Mucosa of rectum (tissue), 2 donors: ENCODE data around the gene ACAD10.
A peak's percentile ranks its signal among the peaks of the same experiment; 100 is the strongest.

Source experiments
- H3K27ac ChIP-seq, 2 donors: one replicate each; pipeline ENCODE4 v1.7.0; 2013; ENCODE audit warnings: inconsistent platforms in 2 of 2, low read depth in 2 of 2, low read length in 2 of 2
- H3K27me3 ChIP-seq, 2 donors: one replicate each; pipeline ENCODE4 v1.7.0; 2013; ENCODE audit warnings: low read length in 2 of 2; ENCODE audit not compliant: control insufficient read depth in 2 of 2, insufficient read depth in 2 of 2
- H3K36me3 ChIP-seq, 2 donors: one replicate each; pipeline ENCODE4 v1.7.0; 2013; ENCODE audit warnings: low read length in 2 of 2; ENCODE audit not compliant: control insufficient read depth in 2 of 2, insufficient read depth in 2 of 2
- H3K4me1 ChIP-seq, 2 donors: one replicate each; pipeline ENCODE4 v1.7.0; 2013; ENCODE audit warnings: low read length in 2 of 2, mild to moderate bottlenecking in 1 of 2; ENCODE audit not compliant: control insufficient read depth in 2 of 2, insufficient read depth in 2 of 2
- H3K4me3 ChIP-seq, 2 donors: one replicate each; pipeline ENCODE4 v1.7.0; 2013; ENCODE audit warnings: low read length in 2 of 2
- H3K9ac ChIP-seq, 2 donors: one replicate each; pipeline ENCODE4 v1.7.0; 2013; ENCODE audit warnings: low read length in 2 of 2, low read depth in 1 of 2, mild to moderate bottlenecking in 1 of 2
- H3K9me3 ChIP-seq, 2 donors: one replicate each; pipeline ENCODE4 v1.7.0; 2013; ENCODE audit warnings: low read length in 2 of 2; ENCODE audit not compliant: control insufficient read depth in 2 of 2
- donor health status: healthy.
- donor health status: Normal muscosa, but diverticular disease.

Gene ACAD10

GRCh38 chr12:111784953-111785352, 99.1 kb downstream of the ACAD10 start:
- Histone ChIP-seq H3K27me3 (no peaks in the 10 kb centered on the region), H3K9me3 (no peaks in the 10 kb centered on the region), H3K27ac (no peak overlapping the region), H3K4me1 (peaks cover 8 to 12% of the 10 kb centered on the region in 2 donors), H3K36me3 (peaks cover 45 to 51% of the 10 kb centered on the region in 2 donors), H3K9ac (no peak overlapping the region), H3K4me3 (no peak overlapping the region)

- Histone ChIP-seq H3K4me1 (peaks cover 2 to 5% of the 10 kb centered on the region in 2 donors), H3K4me3 (no peak overlapping the region), H3K9me3 (no peaks in the 10 kb centered on the region), H3K27me3 (no peaks in the 10 kb centered on the region), H3K36me3 (peaks cover 52 to 58% of the 10 kb centered on the region in 2 donors), H3K9ac (no peak overlapping the region), H3K27ac (no peak overlapping the region)
Observed at GRCh38 chr12:111785651-111786050, 99.8 kb downstream of the ACAD10 start.

GRCh38 chr12:111788178-111788654, 102.4 kb downstream of the ACAD10 start:
- Histone ChIP-seq H3K27me3 (no peaks in the 10 kb centered on the region), H3K27ac (no peak overlapping the region), H3K9ac (no peak overlapping the region), H3K4me3 (no peak overlapping the region), H3K36me3 (peaks cover 63 to 73% of the 10 kb centered on the region in 2 donors), H3K4me1 (no peaks in the 10 kb centered on the region), H3K9me3 (no peaks in the 10 kb centered on the region)

DNA sequence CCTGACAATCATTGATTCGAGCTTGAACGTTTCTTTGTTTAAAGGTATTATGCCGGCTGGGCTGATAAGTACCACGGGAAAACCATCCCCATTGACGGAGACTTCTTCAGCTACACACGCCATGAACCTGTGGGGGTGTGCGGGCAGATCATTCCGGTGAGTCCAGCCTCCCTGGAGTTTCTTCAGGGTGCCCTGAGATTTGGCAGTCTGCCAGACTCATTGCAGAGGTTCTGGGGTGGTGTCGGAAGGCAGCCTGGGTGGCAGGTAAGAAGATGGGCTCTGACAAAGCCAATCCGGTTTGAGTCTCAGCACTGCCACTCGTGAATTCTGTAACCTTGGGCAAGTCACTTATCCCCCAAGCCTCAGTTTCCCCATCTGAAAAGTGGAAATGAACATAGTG, 103.9 kb downstream of the ACAD10 start:
- Histone ChIP-seq H3K27me3 (no peaks in the 10 kb centered on the region), H3K9me3 (no peaks in the 10 kb centered on the region), H3K36me3 (peaks cover 57 to 67% of the 10 kb centered on the region in 2 donors), H3K4me1 (no peaks in the 10 kb centered on the region), H3K9ac (no peak overlapping the region), H3K27ac (no peak overlapping the region), H3K4me3 (no peak overlapping the region)

GRCh38 chr12:111791507-111791906, 105.7 kb downstream of the ACAD10 start:
- H3K36me3 ChIP-seq: peaks cover 63 to 64% of the 10 kb centered on the region in 2 donors
- peak overlapping the region in 1 of 2 donors; percentile 32 for H3K27ac ChIP-seq
- no peaks in the 10 kb centered on the region for H3K4me1 ChIP-seq
- no peak overlapping the region for H3K4me3 ChIP-seq
- no peaks in the 10 kb centered on the region for H3K27me3 ChIP-seq
- H3K9me3 ChIP-seq: no peaks in the 10 kb centered on the region
- H3K9ac ChIP-seq: no peak overlapping the region

GRCh38 chr12:111792155-111792855, 106.5 kb downstream of the ACAD10 start:
- Histone ChIP-seq H3K4me3 (no peak overlapping the region), H3K9me3 (no peaks in the 10 kb centered on the region), H3K27ac (peak overlapping the region; percentile 32 to 56), H3K27me3 (no peaks in the 10 kb centered on the region), H3K4me1 (no peaks in the 10 kb centered on the region), H3K9ac (no peak overlapping the region), H3K36me3 (peaks cover 60 to 63% of the 10 kb centered on the region in 2 donors)

DNA sequence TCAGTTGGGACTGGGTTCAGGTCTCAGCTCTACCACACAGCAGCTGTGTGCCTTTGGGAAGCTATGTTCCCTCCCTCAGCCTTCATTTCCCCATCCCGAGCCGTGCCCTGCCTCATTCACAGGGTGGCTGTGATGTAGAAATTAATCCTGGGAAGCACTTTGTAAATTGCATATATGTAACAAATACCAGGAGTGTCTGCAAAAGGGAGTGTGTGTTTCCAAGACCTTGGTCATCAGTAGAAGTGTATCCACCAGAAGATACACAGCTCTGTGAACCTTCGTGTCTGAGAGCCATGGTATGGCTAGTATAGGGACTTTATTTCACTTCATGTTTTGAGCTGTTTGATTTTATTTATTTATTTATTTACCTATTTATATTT, 107.0 kb downstream of the ACAD10 start:
- Histone ChIP-seq H3K36me3 (peaks cover 62 to 67% of the 10 kb centered on the region in 2 donors), H3K27me3 (no peaks in the 10 kb centered on the region), H3K4me1 (no peaks in the 10 kb centered on the region), H3K4me3 (no peak overlapping the region), H3K9ac (no peak overlapping the region), H3K9me3 (no peaks in the 10 kb centered on the region), H3K27ac (no peak overlapping the region)

GRCh38 chr12:111798182-111798581, 112.3 kb downstream of the ACAD10 start:
- Histone ChIP-seq H3K36me3 (peaks cover 49 to 65% of the 10 kb centered on the region in 2 donors), H3K27ac (no peak overlapping the region), H3K9ac (no peak overlapping the region)

DNA sequence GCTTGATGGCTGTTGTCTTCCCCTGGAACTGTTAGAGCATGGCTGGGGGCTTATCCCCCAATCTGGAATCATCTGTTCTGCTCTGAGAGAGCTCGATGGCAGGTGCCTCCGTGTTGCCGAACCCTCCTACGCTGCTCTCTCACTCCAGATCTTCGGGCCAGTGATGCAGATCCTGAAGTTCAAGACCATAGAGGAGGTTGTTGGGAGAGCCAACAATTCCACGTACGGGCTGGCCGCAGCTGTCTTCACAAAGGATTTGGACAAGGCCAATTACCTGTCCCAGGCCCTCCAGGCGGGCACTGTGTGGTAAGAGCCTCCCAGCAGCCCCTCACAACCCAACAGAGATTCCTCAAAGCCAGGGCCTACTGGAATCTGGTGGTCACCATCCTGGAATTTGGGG, 113.9 kb downstream of the ACAD10 start:
- no peaks in the 10 kb centered on the region for H3K27me3 ChIP-seq
- no peaks in the 10 kb centered on the region for H3K4me1 ChIP-seq
- H3K27ac ChIP-seq: no peak overlapping the region
- H3K4me3 ChIP-seq: no peak overlapping the region
- H3K9ac ChIP-seq: no peak overlapping the region
- no peaks in the 10 kb centered on the region for H3K9me3 ChIP-seq
- peaks cover 48 to 64% of the 10 kb centered on the region in 2 donors for H3K36me3 ChIP-seq

More at GRCh38 chr12:111798182-111798581, 112.3 kb downstream of the ACAD10 start:
- Histone ChIP-seq H3K4me1 (no peaks in the 10 kb centered on the region), H3K9me3 (no peaks in the 10 kb centered on the region), H3K4me3 (no peak overlapping the region), H3K27me3 (no peaks in the 10 kb centered on the region)

- Histone ChIP-seq H3K36me3 (peaks cover 52 to 59% of the 10 kb centered on the region in 2 donors), H3K4me1 (peaks cover 0 to 3% of the 10 kb centered on the region in 2 donors), H3K9me3 (no peaks in the 10 kb centered on the region), H3K4me3 (no peak overlapping the region), H3K27me3 (no peaks in the 10 kb centered on the region), H3K27ac (no peak overlapping the region), H3K9ac (no peak overlapping the region)
Observed at GRCh38 chr12:111803038-111803626, 117.3 kb downstream of the ACAD10 start.
